ENCODE measurements around the gene REPIN1.

DNA sequence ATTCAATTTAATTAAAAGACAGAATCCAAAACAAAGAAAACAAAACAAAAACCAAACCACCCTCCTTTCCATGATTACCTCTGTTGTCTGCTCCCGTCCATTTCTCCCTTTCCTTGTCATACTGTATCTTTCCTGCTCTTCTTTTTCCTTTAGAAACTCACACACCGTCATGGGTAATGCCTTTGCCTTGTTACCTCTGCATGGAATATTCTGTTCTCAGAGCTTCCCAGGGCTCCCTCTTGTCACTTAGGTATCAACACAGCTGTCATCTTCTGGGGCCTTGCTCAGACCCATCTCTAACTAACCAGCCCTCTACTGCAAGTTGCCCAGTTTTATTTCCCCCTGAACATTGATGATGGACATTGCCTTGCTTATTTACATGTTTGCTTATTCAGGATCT, 51.6 kb downstream of the REPIN1 start:
- TF ChIP-seq CTCF (IDR thresholded peaks at IDR 0.05; ENCODE audit: borderline replicate concordance, extremely low read depth, low read length, poor library complexity, severe bottlenecking) (no peak), EZH2 (IDR thresholded peaks at IDR 0.05; ENCODE audit: borderline replicate concordance, low read depth, low read length, severe bottlenecking) (no peak)

Measured in DND-41 (cell line).